Cardiac fibroblast (primary cell): ENCODE data around the gene CLCN3.

Experiments
- DNase-seq, 2 donors: peaks; one replicate each; pipeline versions ENCODE4 v3.0.0 to v3.0.0-alpha.2; 2010; ENCODE audit warnings: low read depth in 2 of 2
- H3K4me3 ChIP-seq, 2 donors: replicated peaks in 1 of 2; 1 replicate in 1 of 2; 2 replicates in 1 of 2; pipeline ENCODE4 v1.5.1; 2011; ENCODE audit warnings: low read depth in 2 of 2, low read length in 2 of 2, mild to moderate bottlenecking in 2 of 2, moderate library complexity in 1 of 2
- CTCF ChIP-seq: IDR thresholded peaks from one replicate; pipeline ENCODE4 v1.5.1; 2011; ENCODE audit warnings: low read depth, mild to moderate bottlenecking, low read length, inconsistent platforms

CLCN3 gene

GRCh38 chr4:169652535-169652934 lies 32.2 kb downstream of the CLCN3 start:
- H3K4me3 ChIP-seq = no peak overlapping the region
- TF ChIP-seq CTCF = no peak
- DNase-seq = no peak

DNA sequence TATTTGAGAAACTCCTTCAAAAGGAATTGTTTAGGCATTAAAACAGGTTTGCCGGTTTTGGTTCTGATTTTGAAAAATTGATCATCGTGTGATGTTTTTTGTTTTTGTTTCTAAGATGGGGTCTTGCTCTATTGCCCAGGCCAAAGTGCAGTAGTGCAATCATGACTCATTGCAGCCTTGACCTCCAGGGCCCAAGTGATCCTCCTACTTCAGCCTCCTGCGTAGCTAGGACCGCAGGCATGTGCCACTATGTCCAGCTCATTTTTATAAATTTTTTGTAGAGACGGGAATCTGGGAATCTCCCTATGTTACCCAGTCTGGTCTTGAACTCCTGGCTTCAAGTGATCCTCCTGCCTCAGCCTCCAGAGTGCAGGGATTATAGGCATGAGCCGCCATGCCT lies 35.0 kb downstream of the CLCN3 start:
- no peak for DNase-seq
- H3K4me3 ChIP-seq = no peak overlapping the region
- TF ChIP-seq CTCF = no peak

- TF ChIP-seq CTCF = no peak
- no peak overlapping the region for H3K4me3 ChIP-seq
- DNase-seq = no peak
Measured at GRCh38 chr4:169657470-169658107, 37.2 kb downstream of the CLCN3 start.

- H3K4me3 ChIP-seq = no peak overlapping the region
- TF ChIP-seq CTCF = no peak
- no peak for DNase-seq
Measured at GRCh38 chr4:169658196-169658595, 37.8 kb downstream of the CLCN3 start.

GRCh38 chr4:169658975-169659715 lies 38.8 kb downstream of the CLCN3 start:
- peak overlapping the region in 1 of 2 donors; percentile 56 for H3K4me3 ChIP-seq
- no peak for DNase-seq
- no peak for TF ChIP-seq CTCF

DNA sequence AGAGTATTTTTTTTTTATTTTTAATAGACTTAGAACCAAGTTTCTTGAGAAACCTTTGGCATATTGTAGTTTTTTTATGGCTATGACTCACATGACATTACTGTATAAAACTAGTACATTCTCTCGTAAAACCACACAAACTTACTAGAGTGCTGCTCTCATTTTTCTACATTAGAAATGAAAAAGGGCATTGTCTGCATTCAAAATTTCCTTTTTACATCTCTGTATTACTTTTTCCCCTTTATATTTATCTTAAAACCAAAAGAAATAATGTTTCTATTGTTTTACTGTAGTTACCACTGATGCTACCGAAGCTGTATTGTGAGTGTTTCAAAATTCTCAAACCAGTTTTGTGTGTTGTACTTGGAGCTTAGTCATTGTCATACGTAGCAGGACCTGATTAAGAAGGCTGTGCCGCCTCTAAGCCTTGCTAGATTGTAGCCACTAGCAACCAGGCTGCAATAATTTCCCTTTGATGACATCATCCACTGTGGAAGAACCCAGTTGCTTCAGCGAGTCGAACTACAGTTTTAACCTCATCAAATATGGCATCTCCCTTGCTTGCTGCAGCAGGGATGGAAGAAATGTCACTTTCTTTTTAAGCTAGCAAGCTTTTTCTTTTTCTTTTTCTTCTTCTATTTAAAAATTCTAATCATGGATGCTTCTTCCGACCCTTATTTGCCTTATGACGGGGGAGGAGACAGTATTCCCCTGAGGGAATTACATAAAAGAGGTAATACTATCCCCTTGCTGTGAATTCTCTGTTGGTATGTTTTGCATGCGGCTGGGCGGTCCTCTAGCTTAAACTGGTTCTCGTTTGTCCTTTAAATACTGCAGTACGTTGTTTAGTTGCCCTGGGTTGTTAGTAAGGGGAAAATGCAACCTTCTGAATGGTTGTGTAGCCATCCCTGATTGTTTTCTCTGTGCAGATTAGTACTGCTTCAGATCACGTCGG lies 39.6 kb downstream of the CLCN3 start:
- peak; percentile 99 to 100 for DNase-seq
- TF ChIP-seq CTCF = no peak
- peak overlapping the region; percentile 35 to 56 for H3K4me3 ChIP-seq
